ENCODE results near the gene NPHP4. TPM values are rescaled to one million over a fixed set of nuclear protein-coding genes. Genes with fewer than 3 reads are reported as not detected.

NPHP4 gene
- total RNA-seq, 1 experiment from 2014 or later: 20.0 TPM

GRCh38 chr1:6028042-6028850 is 36.0 kb upstream of the NPHP4 start:
- no peak for ATAC-seq
- Histone ChIP-seq H3K4me1 (ENCODE audit: control insufficient read depth in 1 of 2, insufficient read depth in 2 of 2, low read length in 2 of 2) (peaks cover 14 to 30% of the 10 kb centered on the region in 2 experiments; a peak in 3 of 4 replicates), H3K36me3 (ENCODE audit: control insufficient read depth in 1 of 2, insufficient read depth in 2 of 2, low read length in 2 of 2) (no peaks in the 10 kb centered on the region), H3K4me2 (ENCODE audit: low read length) (no peak overlapping the region), H3K27ac (ENCODE audit: low read depth, low read length) (no peak overlapping the region), H3K79me2 (ENCODE audit: insufficient read depth, low read length) (no peaks in the 10 kb centered on the region), H3K9ac (ENCODE audit: low read length) (no peak overlapping the region), H3K27me3 (ENCODE audit: insufficient read depth, low read length) (no peaks in the 10 kb centered on the region), H4K20me1 (ENCODE audit: insufficient read depth) (no peaks in the 10 kb centered on the region), H3K4me3 (replicated peaks in 1 of 2; ENCODE audit: low read depth in 1 of 2, low read length in 2 of 2) (no peak overlapping the region), H3K9me3 (ENCODE audit: control insufficient read depth in 1 of 2, insufficient read depth in 1 of 2, low read depth in 1 of 2, low read length in 2 of 2) (no peaks in the 10 kb centered on the region), H3K9me2 (ENCODE audit: insufficient read depth) (no peaks in the 10 kb centered on the region), H2AFZ (ENCODE audit: low read depth, low read length, poor library complexity, severe bottlenecking) (no peak overlapping the region)
- TF ChIP-seq TCF7L2 (IDR thresholded peaks at IDR 0.05; ENCODE audit: borderline replicate concordance, extremely low read depth, insufficient read depth, insufficient read length) (no peak), MAX (IDR thresholded peaks at IDR 0.05) (no peak), ZNF274 (IDR thresholded peaks at IDR 0.05; ENCODE audit: low read depth, low read length) (no peak), YY1 (IDR thresholded peaks at IDR 0.05; ENCODE audit: extremely low read depth, insufficient replicate concordance, low read depth, low read length) (no peak), SRF (IDR thresholded peaks at IDR 0.05; ENCODE audit: low read depth) (no peak), CBX3 (IDR thresholded peaks at IDR 0.05; ENCODE audit: low read depth) (no peak), JUND (IDR thresholded peaks at IDR 0.05) (no peak), POLR2AphosphoS5 (IDR thresholded peaks at IDR 0.05; ENCODE audit: low read depth, low read length) (no peak), EZH2 (IDR thresholded peaks at IDR 0.05) (no peak), ZFX (IDR thresholded peaks at IDR 0.05) (no peak), SP1 (IDR thresholded peaks at IDR 0.05; ENCODE audit: low read depth) (no peak), ELF1 (IDR thresholded peaks at IDR 0.05; ENCODE audit: borderline replicate concordance, low read depth) (no peak), ZBTB33 (IDR thresholded peaks at IDR 0.05; ENCODE audit: extremely low read depth, insufficient replicate concordance, low read length) (no peak)
- ChIA-PET RAD21 (ENCODE audit: low non-redundant PET in 1 of 2, low total read pairs in 2 of 2, uncharacterized antibody in 2 of 2, unreplicated experiment in 2 of 2) (no interaction called here), CTCF (no interaction called here), POLR2A (no interaction called here)
- intact Hi-C loops (cut with micrococcal nuclease): no loop called here
- BruUV-seq (replicated peaks): no TSS peak
- no peak for DNase-seq (ENCODE audit: low read depth, low spot score)
